Adrenal gland (tissue), 5 donors: ENCODE results near the gene TYMP.

Experiments
- CTCF ChIP-seq, 6 experiments: fragments of 450-650 bp in 4 of 6; fragments of 200-600 bp in 2 of 6; sonication (generic) in 1 of 6; IDR thresholded peaks; 1 replicate in 5 of 6; 2 replicates in 1 of 6; pipeline versions ENCODE4 v1.5.1 to v1.8.0; 2016 to 2021; ENCODE audit warnings: antibody characterized with exemption in 6 of 6, mild to moderate bottlenecking in 2 of 6, moderate library complexity in 1 of 6
- POLR2A ChIP-seq, 2 donors: fragments of 450-650 bp; IDR thresholded peaks; one replicate each; pipeline ENCODE4 v1.6.1; 2017; ENCODE audit warnings: antibody characterized with exemption in 2 of 2, mild to moderate bottlenecking in 2 of 2, moderate library complexity in 1 of 2
- donor health status: DM: no; HTN: no; CAD: no.

GRCh38 chr22:50548921-50549790 is 19.3 kb upstream of the TYMP start:
- no peak for TF ChIP-seq CTCF (IDR thresholded peaks at IDR 0.05)
- TF ChIP-seq POLR2A (IDR thresholded peaks at IDR 0.05) = no peak
